OCI-LY1 (cell line): ENCODE measurements around the gene MERTK.

Experiments
- H2AFZ ChIP-seq: fragments of 200-600 bp; sonication (generic), shearing (Covaris generic); 2 replicates; pipeline ENCODE4 v1.6.0; 2014; ENCODE audit warnings: antibody characterized with exemption, mild to moderate bottlenecking, low read length
- H3F3A ChIP-seq: fragments of 200-600 bp; sonication (generic), shearing (Covaris generic); 2 replicates; pipeline ENCODE4 v1.6.0; 2014; ENCODE audit warnings: mild to moderate bottlenecking, antibody characterized with exemption, low read length, moderate library complexity; ENCODE audit not compliant: insufficient read depth
- H3K27ac ChIP-seq: fragments of 200-600 bp; sonication (generic); 2 replicates; pipeline ENCODE4 v1.5.1; 2014; ENCODE audit warnings: low read length, mixed run types, mild to moderate bottlenecking, low read depth; ENCODE audit not compliant: poor library complexity, severe bottlenecking
- H3K27me3 ChIP-seq: fragments of 200-600 bp; sonication (generic); 2 replicates; pipeline ENCODE4 v1.6.0; 2014; ENCODE audit warnings: antibody characterized with exemption, mild to moderate bottlenecking, low read length, moderate library complexity; ENCODE audit not compliant: insufficient read depth
- H3K36me3 ChIP-seq: fragments of 200-600 bp; sonication (generic); 2 replicates; pipeline ENCODE4 v1.6.1; 2014; ENCODE audit warnings: mild to moderate bottlenecking, antibody characterized with exemption, low read length, moderate library complexity, mixed read lengths; ENCODE audit not compliant: insufficient read depth
- H3K4me1 ChIP-seq: fragments of 200-600 bp; sonication (generic); 2 replicates; pipeline ENCODE4 v1.5.1; 2014; ENCODE audit warnings: mild to moderate bottlenecking, low read length, moderate library complexity; ENCODE audit not compliant: insufficient read depth, severe bottlenecking
- H3K4me2 ChIP-seq: fragments of 200-600 bp; sonication (generic), shearing (Covaris generic); 2 replicates; pipeline ENCODE4 v1.6.1; 2014; ENCODE audit warnings: low read length
- H3K4me3 ChIP-seq: fragments of 200-600 bp; sonication (generic); 2 replicates; pipeline ENCODE4 v1.5.1; 2014; ENCODE audit warnings: low read length, low read depth, mild to moderate bottlenecking, mixed read lengths; ENCODE audit not compliant: poor library complexity, severe bottlenecking
- H3K79me2 ChIP-seq: fragments of 200-600 bp; shearing (Covaris generic); 2 replicates; pipeline ENCODE4 v1.6.1; 2016; ENCODE audit warnings: mixed run types, low read length, mixed read lengths; ENCODE audit not compliant: insufficient read depth
- H3K9ac ChIP-seq: fragments of 200-600 bp; sonication (generic), shearing (Covaris generic); 2 replicates; pipeline ENCODE4 v1.6.1; 2014; ENCODE audit warnings: mild to moderate bottlenecking, low read length, mixed read lengths
- H3K9me2 ChIP-seq: fragments of 200-600 bp; sonication (generic), shearing (Covaris generic); 2 replicates; pipeline ENCODE4 v1.6.1; 2014; ENCODE audit warnings: low read depth, mild to moderate bottlenecking, low read length, mixed read lengths
- H3K9me3 ChIP-seq: fragments of 200-600 bp; shearing (Covaris generic); 2 replicates; pipeline ENCODE4 v1.6.1; 2014; ENCODE audit warnings: low read length, mixed read lengths
- H4K20me1 ChIP-seq: fragments of 200-600 bp; sonication (generic), shearing (Covaris generic); 2 replicates; pipeline ENCODE4 v1.6.0; 2016; ENCODE audit warnings: mild to moderate bottlenecking, low read length; ENCODE audit not compliant: insufficient read depth
- CTCF ChIP-seq: fragments of 200-600 bp; sonication (generic), shearing (Covaris generic); IDR thresholded peaks from 2 replicates; pipeline ENCODE4 v1.5.1; 2017; ENCODE audit warnings: mild to moderate bottlenecking, antibody characterized with exemption, low read length, moderate library complexity, mixed read lengths
- EZH2 ChIP-seq: fragments of 200-600 bp; sonication (generic), shearing (Covaris generic); IDR thresholded peaks from 2 replicates; pipeline ENCODE4 v1.8.0; 2017; ENCODE audit warnings: borderline replicate concordance, mixed run types, mild to moderate bottlenecking, antibody characterized with exemption, low read length, moderate library complexity, mixed read lengths

The MERTK gene

GRCh38 chr2:112061840-112062239, 163.4 kb downstream of the MERTK start:
- H3K27ac ChIP-seq, result no peak overlapping the region
- no peak overlapping the region for H3K9ac ChIP-seq
- no peaks in the 10 kb centered on the region for H4K20me1 ChIP-seq

GRCh38 chr2:112062894-112063293, 164.5 kb downstream of the MERTK start:
- Histone ChIP-seq H3K4me1 (peaks cover 5% of the 10 kb centered on the region), H3K4me3 (no peak overlapping the region), H3K27ac (no peak overlapping the region), H4K20me1 (no peaks in the 10 kb centered on the region), H3K79me2 (no peaks in the 10 kb centered on the region), H3K27me3 (no peaks in the 10 kb centered on the region), H3K4me2 (no peak overlapping the region), H3F3A (no peaks in the 10 kb centered on the region), H3K36me3 (peaks cover 81% of the 10 kb centered on the region), H2AFZ (no peak overlapping the region), H3K9ac (no peak overlapping the region), H3K9me3 (no peaks in the 10 kb centered on the region), H3K9me2 (no peaks in the 10 kb centered on the region)
- TF ChIP-seq EZH2 (no peak), CTCF (no peak)

More at GRCh38 chr2:112061840-112062239, 163.4 kb downstream of the MERTK start:
- TF ChIP-seq EZH2 (no peak), CTCF (no peak)
- peaks cover 71% of the 10 kb centered on the region for H3K36me3 ChIP-seq
- no peaks in the 10 kb centered on the region for H3K27me3 ChIP-seq
- H3K4me3 ChIP-seq, result no peak overlapping the region
- no peaks in the 10 kb centered on the region for H3F3A ChIP-seq
- H3K9me2 ChIP-seq, result no peaks in the 10 kb centered on the region
- no peak overlapping the region for H3K4me2 ChIP-seq
- H2AFZ ChIP-seq, result no peak overlapping the region
- peaks cover 8% of the 10 kb centered on the region for H3K4me1 ChIP-seq
- H3K9me3 ChIP-seq, result no peaks in the 10 kb centered on the region
- H3K79me2 ChIP-seq, result 0 out of 2 replicates have a peak, but pooled peaks cover 4% of the 10 kb centered on the region

- Histone ChIP-seq H3K36me3 (peaks cover 98% of the 10 kb centered on the region), H3K4me1 (no peaks in the 10 kb centered on the region), H3K27me3 (no peaks in the 10 kb centered on the region), H4K20me1 (no peaks in the 10 kb centered on the region), H3F3A (no peaks in the 10 kb centered on the region), H2AFZ (no peak overlapping the region), H3K9ac (no peak overlapping the region), H3K79me2 (no peaks in the 10 kb centered on the region), H3K9me3 (no peaks in the 10 kb centered on the region), H3K27ac (no peak overlapping the region), H3K4me2 (no peak overlapping the region), H3K4me3 (no peak overlapping the region), H3K9me2 (no peaks in the 10 kb centered on the region)
- TF ChIP-seq EZH2 (no peak), CTCF (no peak)
Measured at GRCh38 chr2:112065486-112065885, 167.1 kb downstream of the MERTK start.
